ENCODE measurements around the gene PPP4R3C. TPM values are rescaled to one million over a fixed set of nuclear protein-coding genes. Genes with fewer than 3 reads are reported as not detected.

Gene PPP4R3C
- total RNA-seq, 1 donor from 2014 or later = not detected

- DNase-seq (ENCODE audit: extremely low spot score, unreplicated experiment) = no peak
- no peaks in the 10 kb centered on the region for H3K36me3 Mint-ChIP-seq (ENCODE audit: unreplicated experiment)
- no peak for TF ChIP-seq CTCF (IDR thresholded peaks at IDR 0.05)
- peaks cover 2% of the 10 kb centered on the region for H3K9me3 Mint-ChIP-seq (ENCODE audit: unreplicated experiment)
- H3K4me3 Mint-ChIP-seq (ENCODE audit: unreplicated experiment) = no peak overlapping the region
- H3K27ac Mint-ChIP-seq (ENCODE audit: unreplicated experiment) = no peak overlapping the region
- H3K27me3 Mint-ChIP-seq (ENCODE audit: unreplicated experiment) = no peaks in the 10 kb centered on the region
- no peaks in the 10 kb centered on the region for H3K4me1 Mint-ChIP-seq (ENCODE audit: unreplicated experiment)
Measured at GRCh38 chrX:27439771-27440170, 23.4 kb downstream of the PPP4R3C start.

DNA sequence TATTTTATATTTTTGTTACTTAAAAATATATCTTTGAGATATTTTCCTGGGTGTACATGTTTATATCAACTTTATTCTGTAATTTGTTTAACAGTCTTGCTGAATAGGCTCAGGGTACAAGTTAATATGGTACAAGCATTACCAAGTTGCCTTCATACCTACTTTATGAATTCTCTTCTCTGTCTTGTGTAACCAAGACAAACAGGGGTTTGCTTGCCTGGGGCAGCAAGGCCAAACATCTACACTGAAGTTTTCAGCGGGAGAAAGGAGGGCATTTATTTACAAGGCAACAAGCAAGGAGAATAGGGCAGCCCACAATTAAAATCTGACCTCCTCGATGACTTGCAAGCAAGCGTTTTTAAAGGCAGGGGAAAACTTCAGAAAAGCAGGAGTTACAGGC is 24.2 kb downstream of the PPP4R3C start:
- H3K4me1 Mint-ChIP-seq (ENCODE audit: unreplicated experiment) = no peaks in the 10 kb centered on the region
- H3K4me3 Mint-ChIP-seq (ENCODE audit: unreplicated experiment) = no peak overlapping the region
- H3K27ac Mint-ChIP-seq (ENCODE audit: unreplicated experiment) = no peak overlapping the region
- no peak for DNase-seq (ENCODE audit: extremely low spot score, unreplicated experiment)
- no peaks in the 10 kb centered on the region for H3K9me3 Mint-ChIP-seq (ENCODE audit: unreplicated experiment)
- TF ChIP-seq CTCF (IDR thresholded peaks at IDR 0.05) = no peak
- no peaks in the 10 kb centered on the region for H3K36me3 Mint-ChIP-seq (ENCODE audit: unreplicated experiment)
- H3K27me3 Mint-ChIP-seq (ENCODE audit: unreplicated experiment) = no peaks in the 10 kb centered on the region

GRCh38 chrX:27435031-27435430 is 28.1 kb downstream of the PPP4R3C start:
- Mint-ChIP-seq H3K9me3 (ENCODE audit: unreplicated experiment) (no peaks in the 10 kb centered on the region), H3K27me3 (ENCODE audit: unreplicated experiment) (no peaks in the 10 kb centered on the region), H3K36me3 (ENCODE audit: unreplicated experiment) (no peaks in the 10 kb centered on the region), H3K4me1 (ENCODE audit: unreplicated experiment) (no peaks in the 10 kb centered on the region), H3K27ac (ENCODE audit: unreplicated experiment) (no peak overlapping the region), H3K4me3 (ENCODE audit: unreplicated experiment) (no peak overlapping the region)
- TF ChIP-seq CTCF (IDR thresholded peaks at IDR 0.05) = no peak
- DNase-seq (ENCODE audit: extremely low spot score, unreplicated experiment) = no peak

Other genes with a start within 250 kb of the PPP4R3C start
- not detected in 2 replicates for gene DCAF8L2, start 127.0 kb upstream of the PPP4R3C start, total RNA-seq

All from osteocyte (in vitro differentiated cells).